Measurements from ENCODE around the gene AKR1E2.

AKR1E2 gene

GRCh38 chr10:4810092-4810491 is 15.9 kb upstream of the AKR1E2 start:
- Histone ChIP-seq H3K4me2 (ENCODE audit: low read depth, low read length, poor library complexity, severe bottlenecking) (no peak overlapping the region), H3K9me2 (replicated peaks; ENCODE audit: insufficient read depth, low read length) (no peaks in the 10 kb centered on the region), H3K27me3 (ENCODE audit: low read length) (no peaks in the 10 kb centered on the region), H2AFZ (ENCODE audit: low read depth, low read length, severe bottlenecking) (no peak overlapping the region), H3K9ac (ENCODE audit: low read length) (no peak overlapping the region), H3K4me3 (ENCODE audit: insufficient read depth, low read length, poor library complexity, severe bottlenecking) (no peak overlapping the region), H3F3A (ENCODE audit: insufficient read depth) (no peaks in the 10 kb centered on the region), H3K79me2 (ENCODE audit: insufficient read depth, low read length) (no peaks in the 10 kb centered on the region), H3K27ac (ENCODE audit: low read depth, low read length) (no peak overlapping the region), H4K20me1 (ENCODE audit: low read depth, low read length) (no peaks in the 10 kb centered on the region; the same call in 1 of the 2 replicates), H3K36me3 (ENCODE audit: low read length) (no peaks in the 10 kb centered on the region), H3K9me3 (ENCODE audit: insufficient read depth, low read length) (no peaks in the 10 kb centered on the region)
- no peak for TF ChIP-seq EZH2phosphoT487 (conservative IDR thresholded peaks at IDR 0.05; ENCODE audit: low read length)
- no peak for TF ChIP-seq CTCF (IDR thresholded peaks at IDR 0.05; ENCODE audit: insufficient read depth, low read length, poor library complexity, severe bottlenecking)

- Histone ChIP-seq H3K4me3 (ENCODE audit: insufficient read depth, low read length, poor library complexity, severe bottlenecking) (no peak overlapping the region), H3K27ac (ENCODE audit: low read depth, low read length) (no peak overlapping the region), H3K79me2 (ENCODE audit: insufficient read depth, low read length) (no peaks in the 10 kb centered on the region), H3K9me3 (ENCODE audit: insufficient read depth, low read length) (no peaks in the 10 kb centered on the region), H4K20me1 (ENCODE audit: low read depth, low read length) (no peaks in the 10 kb centered on the region; the same call in 1 of the 2 replicates), H3K36me3 (ENCODE audit: low read length) (no peaks in the 10 kb centered on the region), H3K4me2 (ENCODE audit: low read depth, low read length, poor library complexity, severe bottlenecking) (no peak overlapping the region), H3K27me3 (ENCODE audit: low read length) (no peaks in the 10 kb centered on the region), H2AFZ (ENCODE audit: low read depth, low read length, severe bottlenecking) (no peak overlapping the region), H3K9ac (ENCODE audit: low read length) (no peak overlapping the region), H3F3A (ENCODE audit: insufficient read depth) (no peaks in the 10 kb centered on the region), H3K9me2 (replicated peaks; ENCODE audit: insufficient read depth, low read length) (no peaks in the 10 kb centered on the region)
- no peak for TF ChIP-seq EZH2phosphoT487 (conservative IDR thresholded peaks at IDR 0.05; ENCODE audit: low read length)
- no peak for TF ChIP-seq CTCF (IDR thresholded peaks at IDR 0.05; ENCODE audit: insufficient read depth, low read length, poor library complexity, severe bottlenecking)
Measured at GRCh38 chr10:4812046-4812445, 14.0 kb upstream of the AKR1E2 start.

GRCh38 chr10:4813023-4813422 is 13.0 kb upstream of the AKR1E2 start:
- TF ChIP-seq CTCF (IDR thresholded peaks at IDR 0.05; ENCODE audit: insufficient read depth, low read length, poor library complexity, severe bottlenecking) (no peak), EZH2phosphoT487 (conservative IDR thresholded peaks at IDR 0.05; ENCODE audit: low read length) (no peak)

More at GRCh38 chr10:4813023-4813422, 13.0 kb upstream of the AKR1E2 start:
- no peak overlapping the region for H2AFZ ChIP-seq (ENCODE audit: low read depth, low read length, severe bottlenecking)
- H3K4me2 ChIP-seq (ENCODE audit: low read depth, low read length, poor library complexity, severe bottlenecking): no peak overlapping the region
- H4K20me1 ChIP-seq (ENCODE audit: low read depth, low read length): no peaks in the 10 kb centered on the region; the same call in 1 of the 2 replicates
- no peaks in the 10 kb centered on the region for H3K36me3 ChIP-seq (ENCODE audit: low read length)
- H3K27ac ChIP-seq (ENCODE audit: low read depth, low read length): no peak overlapping the region
- no peak overlapping the region for H3K9ac ChIP-seq (ENCODE audit: low read length)
- H3K79me2 ChIP-seq (ENCODE audit: insufficient read depth, low read length): no peaks in the 10 kb centered on the region
- no peaks in the 10 kb centered on the region for H3K9me3 ChIP-seq (ENCODE audit: insufficient read depth, low read length)
- no peaks in the 10 kb centered on the region for H3F3A ChIP-seq (ENCODE audit: insufficient read depth)
- no peaks in the 10 kb centered on the region for H3K27me3 ChIP-seq (ENCODE audit: low read length)
- no peaks in the 10 kb centered on the region for H3K9me2 ChIP-seq (replicated peaks; ENCODE audit: insufficient read depth, low read length)
- no peak overlapping the region for H3K4me3 ChIP-seq (ENCODE audit: insufficient read depth, low read length, poor library complexity, severe bottlenecking)

All from SU-DHL-6 (cell line).